ENCODE results near the gene PCDHGA5.
A peak's percentile ranks its signal among the peaks of the same experiment; 100 is the strongest.
"Not testable (repeated sequence)": the region's sequence is repeated elsewhere in the genome, so short reads cannot be mapped to it uniquely, and the experiment has no call there.

PCDHGA5 gene

GRCh38 chr5:141363952-141364660 lies at the start of gene PCDHGA5:
TSS of gene PCDHGA5 (plus strand) at chr5:141364162. CDS start at chr5:141364331, 169 bp downstream.
- no peak within 1 kb of the TSS for H3K4me3 ChIP-seq (ENCODE audit: low read length)
- TF ChIP-seq ZNF274 (IDR thresholded peaks at IDR 0.05; ENCODE audit: low read depth, low read length) = no peak

- H3K4me3 ChIP-seq (ENCODE audit: low read length) = not testable (repeated sequence)
Measured at GRCh38 chr5:141316963-141317362, 47.0 kb upstream of the PCDHGA5 start.

DNA sequence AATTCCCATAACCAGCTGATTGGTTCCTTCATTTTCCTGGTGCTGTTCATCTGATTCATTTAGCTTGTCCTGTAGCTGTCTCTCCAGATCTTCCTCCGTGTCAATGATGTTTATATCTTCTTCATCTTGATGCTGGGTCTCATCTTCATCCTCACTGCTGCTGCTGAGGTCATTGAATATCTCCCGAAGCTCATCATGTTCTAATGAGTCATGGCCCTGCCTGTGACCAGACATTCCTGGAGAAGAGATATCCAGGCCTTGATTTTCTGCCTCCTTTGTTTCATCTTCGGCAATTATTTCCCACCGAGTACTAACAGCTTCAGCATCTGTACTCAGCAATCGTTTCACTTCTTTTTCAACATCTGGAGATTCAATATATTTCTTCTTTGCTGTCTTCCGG lies 44.8 kb upstream of the PCDHGA5 start:
- no peak overlapping the region; the same call in 1 of the 2 replicates for H3K4me3 ChIP-seq (ENCODE audit: low read length)
- no peak for TF ChIP-seq ZNF274 (IDR thresholded peaks at IDR 0.05; ENCODE audit: low read depth, low read length)

DNA sequence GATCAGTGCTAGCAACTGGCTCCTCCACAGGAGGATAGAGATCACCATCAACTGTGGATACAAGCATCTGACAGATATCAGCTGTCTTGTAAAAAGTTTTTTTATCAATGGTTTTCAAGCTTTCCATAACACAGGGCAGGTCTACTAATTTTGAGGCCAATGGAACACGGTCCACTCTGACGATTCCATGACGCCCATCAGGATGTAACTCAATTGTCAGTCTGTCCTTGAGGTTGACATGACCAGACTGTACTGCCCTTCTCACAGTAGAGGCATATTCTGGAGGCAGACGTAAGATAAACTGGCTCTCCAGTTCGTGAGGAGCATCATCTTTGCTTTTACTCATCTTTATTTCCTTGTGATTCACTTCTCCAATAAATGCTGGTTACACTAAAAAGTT lies 44.3 kb upstream of the PCDHGA5 start:
- TF ChIP-seq ZNF274 (IDR thresholded peaks at IDR 0.05; ENCODE audit: low read depth, low read length) = no peak

GRCh38 chr5:141320225-141321169 lies 43.5 kb upstream of the PCDHGA5 start, which contains the start of gene TAF7:
TSS of gene TAF7 (minus strand) at chr5:141320784. CDS start at chr5:141320044, 740 bp downstream.
- no peak for TF ChIP-seq ZNF274 (IDR thresholded peaks at IDR 0.05; ENCODE audit: low read depth, low read length)
- peak within 1 kb of the TSS; percentile 67 for H3K4me3 ChIP-seq (ENCODE audit: low read length)

More for the DNA sequence above, 44.3 kb upstream of the PCDHGA5 start:
- peak overlapping the region; percentile 67 for H3K4me3 ChIP-seq (ENCODE audit: low read length)

DNA sequence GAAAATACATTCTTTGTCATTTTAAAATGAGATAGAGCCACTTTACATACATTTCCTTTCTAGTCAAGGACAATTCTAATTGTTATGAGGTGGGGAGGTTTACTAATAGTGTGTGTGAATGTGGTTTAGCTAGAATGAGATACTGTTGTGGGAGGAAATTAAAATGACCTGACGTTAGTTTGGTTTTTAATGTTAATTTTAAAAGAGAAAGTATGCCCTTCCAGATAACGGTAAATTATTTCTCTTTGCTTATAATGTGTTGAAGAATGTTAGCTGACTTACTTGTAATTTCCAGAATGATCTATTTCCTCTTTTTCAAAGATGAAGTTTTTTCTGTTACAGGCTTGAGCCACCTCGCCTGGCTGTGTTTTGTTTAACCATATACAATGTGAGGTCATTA lies 41.7 kb upstream of the PCDHGA5 start:
- H3K4me3 ChIP-seq (ENCODE audit: low read length) = no peak overlapping the region
- no peak for TF ChIP-seq ZNF274 (IDR thresholded peaks at IDR 0.05; ENCODE audit: low read depth, low read length)

GRCh38 chr5:141326088-141326854 lies 37.7 kb upstream of the PCDHGA5 start:
- no peak for TF ChIP-seq ZNF274 (IDR thresholded peaks at IDR 0.05; ENCODE audit: low read depth, low read length)
- peak overlapping the region; percentile 39; the same call in 1 of the 2 replicates for H3K4me3 ChIP-seq (ENCODE audit: low read length)

GRCh38 chr5:141328231-141328630 lies 35.7 kb upstream of the PCDHGA5 start:
- no peak overlapping the region for H3K4me3 ChIP-seq (ENCODE audit: low read length)
- no peak for TF ChIP-seq ZNF274 (IDR thresholded peaks at IDR 0.05; ENCODE audit: low read depth, low read length)

- H3K4me3 ChIP-seq (ENCODE audit: low read length) = no peak within 1 kb of the TSS
- TF ChIP-seq ZNF274 (IDR thresholded peaks at IDR 0.05; ENCODE audit: low read depth, low read length) = no peak
Measured at GRCh38 chr5:141330299-141331080, 33.5 kb upstream of the PCDHGA5 start, which contains the start of gene PCDHGA1. TSS of gene PCDHGA1 (plus strand) at chr5:141330514.

- H3K4me3 ChIP-seq (ENCODE audit: low read length) = not testable (repeated sequence)
Measured at GRCh38 chr5:141332571-141332970, 31.4 kb upstream of the PCDHGA5 start.

DNA sequence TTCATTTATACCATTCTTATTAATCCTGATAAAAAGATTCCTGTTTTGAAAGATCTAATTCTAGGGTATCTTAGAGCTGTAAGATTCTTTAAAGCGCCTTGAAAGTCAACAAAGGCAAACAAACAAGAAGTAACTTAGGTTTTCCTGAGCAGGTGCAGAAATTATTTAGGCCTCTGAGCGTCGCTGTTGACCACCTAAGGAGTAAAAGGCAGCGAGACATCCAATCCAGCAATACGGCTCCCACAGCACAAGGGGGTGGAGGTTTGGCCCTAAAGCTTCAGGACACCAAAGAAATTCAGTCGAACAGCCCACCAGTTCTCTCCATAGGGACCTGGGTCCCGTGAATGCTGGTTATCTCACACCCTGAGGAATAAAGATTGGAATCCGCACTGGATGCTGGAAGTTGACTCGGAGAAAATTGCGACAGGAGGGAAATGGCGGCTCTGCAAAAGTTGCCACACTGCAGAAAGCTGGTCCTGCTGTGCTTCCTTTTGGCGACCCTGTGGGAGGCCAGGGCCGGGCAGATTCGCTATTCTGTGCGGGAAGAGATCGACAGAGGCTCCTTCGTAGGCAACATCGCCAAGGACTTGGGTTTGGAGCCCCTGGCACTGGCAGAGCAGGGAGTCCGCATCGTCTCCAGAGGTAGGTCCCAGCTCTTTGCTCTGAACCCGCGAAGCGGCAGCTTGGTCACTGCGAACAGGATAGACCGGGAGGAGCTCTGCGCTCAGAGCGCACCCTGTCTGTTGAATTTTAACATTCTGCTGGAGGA lies 25.2 kb upstream of the PCDHGA5 start, which contains the start of gene PCDHGA2:
TSS of gene PCDHGA2 (plus strand) at position 223 of the 769 bp plus-strand sequence.
- TF ChIP-seq ZNF274 (IDR thresholded peaks at IDR 0.05; ENCODE audit: low read depth, low read length) = no peak
- no peak within 1 kb of the TSS for H3K4me3 ChIP-seq (ENCODE audit: low read length)

GRCh38 chr5:141340781-141341354 lies 23.1 kb upstream of the PCDHGA5 start:
- not testable (repeated sequence) for H3K4me3 ChIP-seq (ENCODE audit: low read length)

Measured in GM08714 (cell line).